ENCODE measurements around the gene ATXN1. TPM values are rescaled to one million over a fixed set of nuclear protein-coding genes. Genes with fewer than 3 reads are reported as not detected.
A peak's percentile ranks its signal among the peaks of the same experiment; 100 is the strongest.

The ATXN1 gene
- total RNA-seq, 1 donor from 2014 or later: 33.7 TPM

DNA sequence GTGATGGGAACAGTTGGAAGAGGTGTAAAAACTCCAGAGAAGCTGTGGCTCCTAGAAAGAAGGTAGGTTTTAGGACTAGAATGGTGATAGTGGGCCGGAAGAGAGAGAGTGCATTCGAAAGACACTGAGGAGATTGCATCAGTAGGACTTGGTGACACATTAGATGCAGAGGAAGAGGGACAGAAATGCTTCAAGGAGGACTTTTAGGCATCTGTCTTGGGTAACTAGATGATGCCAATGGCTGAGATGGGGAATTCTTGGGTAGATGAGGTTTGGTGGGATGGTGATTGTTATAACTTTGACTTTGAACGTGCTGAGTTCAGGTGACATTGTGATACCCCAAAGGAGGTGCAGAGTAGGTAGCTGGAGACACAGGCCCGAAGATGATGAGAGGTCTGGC, 326.4 kb downstream of the ATXN1 start:
- Mint-ChIP-seq H3K4me3 (no peak overlapping the region), H3K4me1 (ENCODE audit: unreplicated experiment) (peaks cover 22% of the 10 kb centered on the region), H3K9me3 (no peaks in the 10 kb centered on the region), H3K27ac (no peak overlapping the region), H3K27me3 (no peaks in the 10 kb centered on the region), H3K36me3 (peaks cover 14% of the 10 kb centered on the region)
- DNase-seq (ENCODE audit: extremely low spot score, unreplicated experiment): no peak
- TF ChIP-seq, protein P1, sequence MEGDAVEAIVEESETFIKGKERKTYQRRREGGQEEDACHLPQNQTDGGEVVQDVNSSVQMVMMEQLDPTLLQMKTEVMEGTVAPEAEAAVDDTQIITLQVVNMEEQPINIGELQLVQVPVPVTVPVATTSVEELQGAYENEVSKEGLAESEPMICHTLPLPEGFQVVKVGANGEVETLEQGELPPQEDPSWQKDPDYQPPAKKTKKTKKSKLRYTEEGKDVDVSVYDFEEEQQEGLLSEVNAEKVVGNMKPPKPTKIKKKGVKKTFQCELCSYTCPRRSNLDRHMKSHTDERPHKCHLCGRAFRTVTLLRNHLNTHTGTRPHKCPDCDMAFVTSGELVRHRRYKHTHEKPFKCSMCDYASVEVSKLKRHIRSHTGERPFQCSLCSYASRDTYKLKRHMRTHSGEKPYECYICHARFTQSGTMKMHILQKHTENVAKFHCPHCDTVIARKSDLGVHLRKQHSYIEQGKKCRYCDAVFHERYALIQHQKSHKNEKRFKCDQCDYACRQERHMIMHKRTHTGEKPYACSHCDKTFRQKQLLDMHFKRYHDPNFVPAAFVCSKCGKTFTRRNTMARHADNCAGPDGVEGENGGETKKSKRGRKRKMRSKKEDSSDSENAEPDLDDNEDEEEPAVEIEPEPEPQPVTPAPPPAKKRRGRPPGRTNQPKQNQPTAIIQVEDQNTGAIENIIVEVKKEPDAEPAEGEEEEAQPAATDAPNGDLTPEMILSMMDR (conservative IDR thresholded peaks at IDR 0.05): no peak

DNA sequence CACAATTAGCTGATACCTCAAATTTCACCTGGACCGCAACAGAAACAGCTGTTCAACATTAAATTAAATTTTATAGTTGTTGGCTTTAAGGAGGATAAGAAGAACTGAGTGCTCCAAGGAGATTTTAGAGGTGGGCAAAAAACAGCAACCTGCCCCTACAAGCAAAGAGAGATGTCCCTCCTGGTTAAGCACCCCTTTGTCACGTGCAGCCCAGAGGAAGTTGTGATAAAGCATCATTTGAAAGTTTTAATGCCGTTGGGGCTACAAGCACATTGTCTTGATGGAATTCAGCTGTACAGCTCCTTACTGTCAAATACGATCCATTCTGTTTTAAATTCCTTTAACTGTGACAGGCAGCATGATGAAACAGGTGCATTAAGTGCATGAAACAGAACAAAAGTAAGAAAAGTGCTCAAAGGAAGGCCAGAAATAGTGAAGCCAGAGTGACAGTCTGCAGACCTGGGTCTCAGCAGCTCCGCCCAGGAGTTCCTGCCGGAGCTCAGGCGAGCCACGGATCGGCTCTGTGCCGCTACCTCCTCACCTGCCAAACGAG, 327.8 kb downstream of the ATXN1 start:
- TF ChIP-seq, protein P1 (conservative IDR thresholded peaks at IDR 0.05): no peak
- H3K9me3 Mint-ChIP-seq: no peaks in the 10 kb centered on the region
- peaks cover 22% of the 10 kb centered on the region for H3K4me1 Mint-ChIP-seq (ENCODE audit: unreplicated experiment)
- DNase-seq (ENCODE audit: extremely low spot score, unreplicated experiment): no peak
- no peak overlapping the region for H3K27ac Mint-ChIP-seq
- no peaks in the 10 kb centered on the region for H3K27me3 Mint-ChIP-seq
- peaks cover 14% of the 10 kb centered on the region for H3K36me3 Mint-ChIP-seq
- no peak overlapping the region for H3K4me3 Mint-ChIP-seq

DNA sequence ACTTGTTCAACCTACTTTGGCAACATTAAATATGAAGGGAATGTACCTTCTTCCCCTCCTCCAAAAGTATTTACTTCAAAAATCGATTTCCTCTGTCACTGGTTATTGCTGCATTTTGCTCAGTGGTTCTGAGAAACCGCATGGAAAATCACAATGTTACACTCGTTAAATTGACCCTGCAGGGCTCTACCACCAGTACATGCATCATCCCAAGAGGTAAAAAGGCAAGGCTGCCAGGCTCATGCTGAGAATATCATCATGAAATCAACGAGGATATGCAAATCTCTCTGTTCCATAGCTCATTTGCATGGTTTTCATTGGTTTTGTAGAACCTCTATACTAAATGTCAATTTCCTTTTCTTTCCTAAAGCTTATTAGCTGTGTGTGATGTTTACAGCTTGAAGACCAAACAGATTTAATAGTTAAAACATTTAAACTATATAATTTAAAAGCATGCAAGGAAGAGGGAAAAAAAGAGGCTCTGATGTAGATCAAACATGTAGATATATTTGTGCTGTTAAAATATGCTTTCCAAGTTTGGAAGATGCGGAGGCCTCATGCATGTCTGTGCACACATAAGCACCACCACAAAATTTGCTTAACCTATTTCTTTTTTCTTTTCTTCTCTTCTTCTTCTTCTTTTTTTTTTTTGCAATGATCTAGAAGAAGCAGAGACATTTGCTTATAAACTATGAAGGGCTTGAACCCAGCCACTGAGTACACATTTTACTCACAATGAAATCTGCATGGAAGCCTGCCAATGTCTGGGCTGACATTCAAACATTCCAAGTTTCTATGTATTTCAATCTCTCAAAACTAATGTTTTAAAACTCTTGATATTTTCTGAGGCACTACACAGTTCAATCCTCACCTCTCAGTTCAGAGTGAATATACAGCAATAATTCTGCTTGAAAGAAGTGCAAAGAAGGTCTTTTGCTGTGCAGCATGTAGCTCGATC, 328.9 kb downstream of the ATXN1 start:
- peaks cover 14% of the 10 kb centered on the region for H3K36me3 Mint-ChIP-seq
- no peak overlapping the region for H3K4me3 Mint-ChIP-seq
- H3K9me3 Mint-ChIP-seq: no peaks in the 10 kb centered on the region
- H3K27ac Mint-ChIP-seq: no peak overlapping the region
- peaks cover 22% of the 10 kb centered on the region for H3K4me1 Mint-ChIP-seq (ENCODE audit: unreplicated experiment)
- no peaks in the 10 kb centered on the region for H3K27me3 Mint-ChIP-seq
- DNase-seq (ENCODE audit: extremely low spot score, unreplicated experiment): no peak
- TF ChIP-seq, protein P1 (conservative IDR thresholded peaks at IDR 0.05): no peak

DNA sequence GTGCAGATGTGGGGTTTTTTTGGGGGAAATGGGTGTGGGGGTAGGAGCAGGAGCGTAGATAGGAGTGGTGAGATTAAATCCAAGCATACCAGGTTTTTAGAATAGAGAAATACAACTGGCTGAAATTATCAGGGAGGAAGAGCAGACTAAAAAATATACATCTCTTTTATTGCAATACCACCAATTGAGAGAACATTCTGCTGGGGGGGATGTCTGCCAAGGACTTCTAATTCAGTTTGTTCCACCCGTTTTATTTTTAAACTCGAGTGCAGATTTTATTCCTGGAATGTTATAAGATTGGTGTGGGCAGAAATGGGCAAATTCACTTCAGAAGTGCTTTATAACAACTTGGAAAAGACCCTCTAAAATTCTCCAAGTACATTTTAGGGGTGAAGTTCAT, 330.2 kb downstream of the ATXN1 start:
- H3K36me3 Mint-ChIP-seq: peaks cover 14% of the 10 kb centered on the region
- H3K4me3 Mint-ChIP-seq: peak overlapping the region; percentile 11
- no peak overlapping the region for H3K27ac Mint-ChIP-seq
- no peak for DNase-seq (ENCODE audit: extremely low spot score, unreplicated experiment)
- H3K4me1 Mint-ChIP-seq (ENCODE audit: unreplicated experiment): peaks cover 22% of the 10 kb centered on the region
- no peaks in the 10 kb centered on the region for H3K27me3 Mint-ChIP-seq
- H3K9me3 Mint-ChIP-seq: no peaks in the 10 kb centered on the region
- TF ChIP-seq, protein P1 (conservative IDR thresholded peaks at IDR 0.05): no peak

DNA sequence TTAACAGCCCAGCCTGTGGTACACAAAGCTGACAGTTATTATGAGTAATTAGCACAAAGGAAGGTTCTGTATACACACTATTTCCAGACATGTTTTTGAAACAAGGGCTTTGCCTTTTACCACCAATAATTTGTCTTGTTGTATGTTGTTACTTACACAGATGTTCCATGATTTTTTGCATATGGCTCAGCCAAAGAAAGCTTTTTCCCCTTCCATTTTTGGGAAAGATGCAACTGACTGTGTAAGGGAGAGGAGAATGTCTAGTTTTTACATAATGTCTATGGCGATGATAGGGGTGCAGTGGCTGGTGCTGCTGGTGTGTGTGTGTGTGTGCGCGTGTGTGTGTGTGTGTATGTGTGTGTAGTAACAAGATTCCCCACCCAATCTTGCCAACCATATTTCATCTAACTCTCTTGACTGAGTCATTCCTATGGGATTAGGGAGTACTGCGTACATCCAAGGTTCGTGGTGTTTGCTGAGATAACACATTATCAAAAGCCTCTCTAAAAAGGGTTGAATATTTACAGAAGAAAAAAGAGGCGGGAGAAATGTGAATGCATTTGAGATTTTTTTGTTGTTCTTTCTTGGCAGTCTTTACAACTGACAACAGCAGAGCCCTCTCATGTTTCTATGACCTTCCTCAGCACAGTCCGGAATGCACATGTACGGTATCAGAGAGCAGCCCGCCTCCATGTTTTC, 330.7 kb downstream of the ATXN1 start:
- DNase-seq (ENCODE audit: extremely low spot score, unreplicated experiment): no peak
- Mint-ChIP-seq H3K36me3 (peaks cover 14% of the 10 kb centered on the region), H3K27ac (no peak overlapping the region), H3K4me3 (peak overlapping the region; percentile 11), H3K27me3 (no peaks in the 10 kb centered on the region), H3K9me3 (no peaks in the 10 kb centered on the region), H3K4me1 (ENCODE audit: unreplicated experiment) (peaks cover 22% of the 10 kb centered on the region)
- TF ChIP-seq, protein P1 (conservative IDR thresholded peaks at IDR 0.05): no peak
